Neural cell (in vitro differentiated cells): ENCODE measurements around the gene ARMC2.

Source experiments
- EP300 ChIP-seq: fragments of 450-650 bp; conservative IDR thresholded peaks from 2 replicates; pipeline ENCODE4 v1.6.1; 2014; ENCODE audit warnings: antibody characterized with exemption, mild to moderate bottlenecking, moderate library complexity; ENCODE audit not compliant: poor library complexity, severe bottlenecking
- EZH2 ChIP-seq: fragments of 200-600, 300-800 bp; shearing (Covaris generic), sonication (generic); IDR thresholded peaks from 2 replicates; pipeline ENCODE4 v1.6.1; 2014; ENCODE audit warnings: antibody characterized with exemption, low read length, borderline replicate concordance, mild to moderate bottlenecking; ENCODE audit not compliant: insufficient read depth, poor library complexity, severe bottlenecking
- MXI1 ChIP-seq: fragments of 450-650 bp; conservative IDR thresholded peaks from 2 replicates; pipeline ENCODE4 v1.6.1; 2014; ENCODE audit warnings: antibody characterized with exemption, mild to moderate bottlenecking; ENCODE audit not compliant: poor library complexity, severe bottlenecking
- POLR2AphosphoS5 ChIP-seq: IDR thresholded peaks from 2 replicates; pipeline ENCODE4 v1.6.1; 2012
- RAD21 ChIP-seq: fragments of 450-650 bp; conservative IDR thresholded peaks from 2 replicates; pipeline ENCODE4 v1.6.1; 2014; ENCODE audit warnings: antibody characterized with exemption, mild to moderate bottlenecking, moderate library complexity
- SMC3 ChIP-seq: fragments of 450-650 bp; conservative IDR thresholded peaks from 2 replicates; pipeline ENCODE4 v1.6.1; 2014; ENCODE audit warnings: antibody characterized with exemption, mild to moderate bottlenecking, moderate library complexity; ENCODE audit not compliant: poor library complexity
- TAF1 ChIP-seq: IDR thresholded peaks from 2 replicates; pipeline ENCODE4 v1.6.1; 2012; ENCODE audit warnings: low read depth
- TF ChIP-seq, protein P1 (sequence below): fragments of 450-650 bp; IDR thresholded peaks from 2 replicates; pipeline ENCODE4 v1.5.1; 2014; ENCODE audit warnings: antibody characterized with exemption, mild to moderate bottlenecking, moderate library complexity; ENCODE audit not compliant: poor library complexity, severe bottlenecking
- TF ChIP-seq, protein P2 (sequence below): IDR thresholded peaks from 2 replicates; pipeline ENCODE4 v1.6.1; 2012; ENCODE audit warnings: borderline replicate concordance

DNA sequence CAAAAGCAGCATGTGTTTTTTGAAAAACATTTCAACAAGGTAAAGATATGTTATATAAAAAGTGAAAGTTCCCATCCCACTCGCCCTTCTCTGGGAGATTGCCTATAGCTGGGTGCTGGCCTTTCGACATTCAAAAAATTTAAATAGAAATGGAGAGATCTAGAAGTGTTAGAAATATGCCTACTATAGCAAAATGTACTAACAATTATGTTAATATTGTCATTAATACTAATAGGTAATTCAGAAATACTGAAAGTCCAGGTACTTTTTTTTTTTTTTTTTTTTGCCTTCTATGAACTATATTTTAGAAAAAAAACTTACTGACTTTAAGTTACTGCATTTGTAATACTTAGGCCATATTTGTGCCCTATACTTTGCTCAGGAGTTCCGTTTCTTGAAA is 159.3 kb downstream of the ARMC2 start:
- TF ChIP-seq TAF1 (no peak), RAD21 (no peak), EP300 (no peak), EZH2 (no peak), POLR2AphosphoS5 (no peak), MXI1 (no peak), SMC3 (no peak)
- TF ChIP-seq, protein P1, sequence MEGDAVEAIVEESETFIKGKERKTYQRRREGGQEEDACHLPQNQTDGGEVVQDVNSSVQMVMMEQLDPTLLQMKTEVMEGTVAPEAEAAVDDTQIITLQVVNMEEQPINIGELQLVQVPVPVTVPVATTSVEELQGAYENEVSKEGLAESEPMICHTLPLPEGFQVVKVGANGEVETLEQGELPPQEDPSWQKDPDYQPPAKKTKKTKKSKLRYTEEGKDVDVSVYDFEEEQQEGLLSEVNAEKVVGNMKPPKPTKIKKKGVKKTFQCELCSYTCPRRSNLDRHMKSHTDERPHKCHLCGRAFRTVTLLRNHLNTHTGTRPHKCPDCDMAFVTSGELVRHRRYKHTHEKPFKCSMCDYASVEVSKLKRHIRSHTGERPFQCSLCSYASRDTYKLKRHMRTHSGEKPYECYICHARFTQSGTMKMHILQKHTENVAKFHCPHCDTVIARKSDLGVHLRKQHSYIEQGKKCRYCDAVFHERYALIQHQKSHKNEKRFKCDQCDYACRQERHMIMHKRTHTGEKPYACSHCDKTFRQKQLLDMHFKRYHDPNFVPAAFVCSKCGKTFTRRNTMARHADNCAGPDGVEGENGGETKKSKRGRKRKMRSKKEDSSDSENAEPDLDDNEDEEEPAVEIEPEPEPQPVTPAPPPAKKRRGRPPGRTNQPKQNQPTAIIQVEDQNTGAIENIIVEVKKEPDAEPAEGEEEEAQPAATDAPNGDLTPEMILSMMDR, result no peak
- TF ChIP-seq, protein P2, sequence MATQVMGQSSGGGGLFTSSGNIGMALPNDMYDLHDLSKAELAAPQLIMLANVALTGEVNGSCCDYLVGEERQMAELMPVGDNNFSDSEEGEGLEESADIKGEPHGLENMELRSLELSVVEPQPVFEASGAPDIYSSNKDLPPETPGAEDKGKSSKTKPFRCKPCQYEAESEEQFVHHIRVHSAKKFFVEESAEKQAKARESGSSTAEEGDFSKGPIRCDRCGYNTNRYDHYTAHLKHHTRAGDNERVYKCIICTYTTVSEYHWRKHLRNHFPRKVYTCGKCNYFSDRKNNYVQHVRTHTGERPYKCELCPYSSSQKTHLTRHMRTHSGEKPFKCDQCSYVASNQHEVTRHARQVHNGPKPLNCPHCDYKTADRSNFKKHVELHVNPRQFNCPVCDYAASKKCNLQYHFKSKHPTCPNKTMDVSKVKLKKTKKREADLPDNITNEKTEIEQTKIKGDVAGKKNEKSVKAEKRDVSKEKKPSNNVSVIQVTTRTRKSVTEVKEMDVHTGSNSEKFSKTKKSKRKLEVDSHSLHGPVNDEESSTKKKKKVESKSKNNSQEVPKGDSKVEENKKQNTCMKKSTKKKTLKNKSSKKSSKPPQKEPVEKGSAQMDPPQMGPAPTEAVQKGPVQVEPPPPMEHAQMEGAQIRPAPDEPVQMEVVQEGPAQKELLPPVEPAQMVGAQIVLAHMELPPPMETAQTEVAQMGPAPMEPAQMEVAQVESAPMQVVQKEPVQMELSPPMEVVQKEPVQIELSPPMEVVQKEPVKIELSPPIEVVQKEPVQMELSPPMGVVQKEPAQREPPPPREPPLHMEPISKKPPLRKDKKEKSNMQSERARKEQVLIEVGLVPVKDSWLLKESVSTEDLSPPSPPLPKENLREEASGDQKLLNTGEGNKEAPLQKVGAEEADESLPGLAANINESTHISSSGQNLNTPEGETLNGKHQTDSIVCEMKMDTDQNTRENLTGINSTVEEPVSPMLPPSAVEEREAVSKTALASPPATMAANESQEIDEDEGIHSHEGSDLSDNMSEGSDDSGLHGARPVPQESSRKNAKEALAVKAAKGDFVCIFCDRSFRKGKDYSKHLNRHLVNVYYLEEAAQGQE, result no peak
